ENCODE measurements around the gene SERPINH1. TPM values are rescaled to one million over a fixed set of nuclear protein-coding genes. Genes with fewer than 3 reads are reported as not detected.

The SERPINH1 gene
- total RNA-seq, 1 experiment from 2014 or later, result 141 TPM

DNA sequence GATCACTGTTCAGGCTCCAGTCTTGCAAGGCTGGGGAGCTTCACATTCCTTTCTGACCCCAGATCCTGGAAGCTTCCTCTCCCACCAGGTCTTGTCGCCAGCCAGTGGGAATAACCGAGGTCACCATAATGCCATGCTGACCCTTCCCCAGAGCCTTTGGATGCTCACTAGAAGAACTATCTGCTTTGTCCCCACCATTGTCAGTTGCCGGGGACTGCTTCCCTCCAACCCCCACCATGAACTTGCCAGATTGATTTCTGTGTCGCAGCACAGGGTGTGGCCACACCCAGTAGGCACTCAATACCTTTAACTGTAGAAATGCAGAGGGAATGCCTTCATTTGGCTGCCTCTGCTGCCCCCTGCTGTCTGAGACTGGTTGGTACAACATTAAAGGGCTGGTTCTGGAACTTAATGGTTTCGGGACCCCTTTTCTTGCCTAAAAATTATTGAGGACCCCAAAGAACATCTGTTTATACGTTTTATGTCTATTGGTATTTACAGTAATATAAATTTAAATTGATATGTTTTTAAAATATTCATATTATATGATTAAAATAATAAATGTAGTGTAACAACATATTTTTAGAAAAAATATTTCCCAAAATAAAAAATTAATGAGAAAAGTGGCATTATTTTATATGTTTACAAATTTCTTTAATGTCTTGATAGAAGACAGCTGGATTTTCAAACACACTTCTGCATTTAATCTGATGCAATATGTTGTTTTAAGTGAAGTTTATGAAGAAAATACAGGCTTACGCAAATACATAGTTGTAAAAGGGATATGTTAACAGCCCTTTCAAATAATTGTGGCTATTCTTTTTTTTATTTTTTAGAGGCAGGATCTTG lies 29.6 kb upstream of the SERPINH1 start:
- peak; percentile 95 for DNase-seq (ENCODE audit: low spot score)

DNA sequence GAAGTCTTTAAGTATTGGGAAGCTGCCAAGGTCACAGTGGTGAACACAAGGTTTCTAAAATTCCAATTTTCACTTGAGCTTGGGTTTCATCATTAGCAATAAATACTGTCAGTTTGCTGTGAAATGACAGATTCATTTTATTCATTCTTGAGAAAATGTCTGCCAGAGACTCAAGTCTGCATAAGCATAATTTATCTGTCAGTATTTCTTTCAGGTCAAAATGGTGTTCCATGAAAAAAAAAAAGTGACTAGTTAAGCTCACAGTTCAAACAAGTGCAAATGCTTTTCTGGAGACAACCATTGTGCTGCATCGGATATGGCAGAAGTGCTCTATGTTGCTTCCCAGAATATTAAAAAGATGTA lies 28.2 kb upstream of the SERPINH1 start:
- no peak for DNase-seq (ENCODE audit: low spot score)

DNA sequence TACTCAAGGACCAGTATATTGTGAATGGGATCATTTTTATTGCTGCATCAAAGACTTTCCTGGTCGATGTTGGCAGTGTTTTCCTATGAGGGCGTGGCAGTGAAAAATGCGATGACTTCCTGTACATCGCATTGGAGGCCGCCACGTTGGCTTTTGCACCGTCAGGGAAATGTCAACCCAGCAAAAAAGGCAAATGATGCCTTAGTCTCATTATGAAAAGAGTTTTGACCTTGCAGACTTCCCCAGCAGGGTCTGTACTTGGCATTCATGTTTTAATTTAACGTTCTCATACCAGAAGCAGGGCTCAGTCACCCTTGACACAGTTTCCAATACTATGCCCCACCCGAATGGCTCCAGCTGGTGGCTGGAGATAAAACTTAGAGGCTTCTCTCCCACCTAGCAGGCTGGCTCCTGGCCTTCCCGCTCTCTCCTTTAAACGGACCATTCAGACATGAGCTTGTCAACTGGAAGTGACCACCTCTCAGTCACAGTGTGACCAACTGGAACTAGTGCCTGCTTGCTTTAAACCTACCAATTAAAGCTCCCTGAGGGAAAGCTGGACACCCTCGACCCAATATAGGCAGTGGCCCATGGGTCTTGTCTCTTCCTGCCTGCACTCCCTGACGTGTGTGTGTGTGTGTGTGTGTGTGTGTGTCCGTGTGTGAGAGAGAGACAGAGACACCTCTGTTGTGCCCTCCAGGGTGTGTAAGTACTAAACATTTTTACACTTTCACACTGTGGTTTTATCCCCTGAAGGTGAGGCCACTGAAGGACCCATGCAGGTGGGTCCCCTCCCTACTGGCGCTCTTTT lies 27.6 kb upstream of the SERPINH1 start:
- peak; percentile 81 for DNase-seq (ENCODE audit: low spot score)

DNA sequence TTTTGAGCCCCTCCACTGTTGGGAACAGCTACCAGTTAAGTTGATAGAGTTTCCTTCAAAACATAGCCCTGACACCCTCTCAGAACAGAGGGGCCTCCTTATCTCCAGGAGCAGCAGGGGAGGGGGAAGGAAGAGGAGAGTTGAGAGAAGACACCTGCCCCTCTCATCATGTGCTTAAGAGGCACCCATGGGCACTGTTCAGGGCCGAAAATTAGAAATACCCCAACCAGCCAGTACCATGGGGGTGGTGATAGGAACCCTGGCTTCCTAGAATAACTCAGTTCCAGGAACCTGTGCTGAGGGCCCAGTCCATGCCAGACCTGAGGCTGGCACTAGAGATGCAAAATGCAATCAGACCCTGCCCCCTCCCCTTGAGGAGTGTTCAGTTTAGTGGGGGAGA lies 27.0 kb upstream of the SERPINH1 start:
- DNase-seq (ENCODE audit: low spot score), result no peak

DNA sequence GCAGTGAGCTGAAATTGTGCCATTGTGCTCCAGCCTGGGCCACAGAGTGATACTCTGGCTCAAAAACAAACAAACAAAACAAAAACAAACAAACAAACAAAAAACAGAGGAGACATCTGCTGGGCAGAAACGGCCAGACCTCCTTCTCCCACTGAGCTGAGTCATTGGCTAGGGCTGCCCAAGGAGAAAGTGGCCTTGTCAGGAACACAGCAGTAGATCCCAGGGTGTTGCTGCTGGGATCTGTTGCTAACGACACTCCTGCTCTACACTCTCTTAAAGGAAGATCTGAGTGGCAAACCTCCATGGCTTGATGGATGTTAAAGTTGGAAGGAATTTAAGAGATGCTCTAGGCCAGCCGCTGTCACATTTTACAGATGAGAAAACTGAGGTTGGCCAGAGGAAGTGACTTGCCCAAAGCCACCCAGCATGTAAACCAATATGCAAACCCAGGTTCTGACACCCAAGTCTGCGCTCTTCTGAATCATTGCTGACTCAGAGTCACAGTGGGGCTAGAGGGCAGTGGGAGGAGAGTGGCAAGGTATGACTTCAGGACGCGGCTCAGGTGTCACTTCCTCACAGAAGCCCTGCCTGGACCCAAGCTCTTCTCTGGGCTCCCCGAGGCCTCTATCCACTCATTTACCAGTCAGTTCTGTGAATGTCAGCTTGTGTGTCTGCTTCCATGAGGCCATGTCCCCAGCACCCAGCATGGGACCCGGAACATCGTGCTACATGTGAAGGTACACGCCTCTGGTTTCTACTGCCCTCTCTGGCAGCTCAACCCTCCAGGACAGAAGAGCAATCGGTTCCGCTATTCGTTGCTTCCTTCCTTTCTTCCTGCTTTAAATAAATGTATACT lies 25.0 kb upstream of the SERPINH1 start:
- DNase-seq (ENCODE audit: low spot score), result peak; percentile 69

DNA sequence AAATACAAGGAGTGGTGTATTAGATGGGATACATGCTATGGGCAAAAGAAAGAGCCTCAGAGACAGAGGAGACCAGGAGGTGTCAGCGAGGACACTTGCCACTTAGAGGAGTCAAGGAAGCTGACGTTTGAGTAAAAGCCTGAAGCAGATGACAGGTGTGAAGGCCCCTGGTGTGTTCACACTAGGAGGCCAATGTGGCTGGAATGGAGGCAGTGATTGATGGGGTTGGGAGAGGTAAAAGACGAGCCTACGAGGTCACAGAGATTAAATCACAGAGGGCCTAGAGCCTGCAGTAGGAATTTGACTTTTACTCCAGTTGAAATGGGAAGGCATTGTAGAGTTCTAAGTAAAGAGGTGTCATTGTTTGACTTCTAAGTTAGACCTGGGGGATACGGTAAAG lies 24.3 kb upstream of the SERPINH1 start:
- DNase-seq (ENCODE audit: low spot score), result no peak

DNA sequence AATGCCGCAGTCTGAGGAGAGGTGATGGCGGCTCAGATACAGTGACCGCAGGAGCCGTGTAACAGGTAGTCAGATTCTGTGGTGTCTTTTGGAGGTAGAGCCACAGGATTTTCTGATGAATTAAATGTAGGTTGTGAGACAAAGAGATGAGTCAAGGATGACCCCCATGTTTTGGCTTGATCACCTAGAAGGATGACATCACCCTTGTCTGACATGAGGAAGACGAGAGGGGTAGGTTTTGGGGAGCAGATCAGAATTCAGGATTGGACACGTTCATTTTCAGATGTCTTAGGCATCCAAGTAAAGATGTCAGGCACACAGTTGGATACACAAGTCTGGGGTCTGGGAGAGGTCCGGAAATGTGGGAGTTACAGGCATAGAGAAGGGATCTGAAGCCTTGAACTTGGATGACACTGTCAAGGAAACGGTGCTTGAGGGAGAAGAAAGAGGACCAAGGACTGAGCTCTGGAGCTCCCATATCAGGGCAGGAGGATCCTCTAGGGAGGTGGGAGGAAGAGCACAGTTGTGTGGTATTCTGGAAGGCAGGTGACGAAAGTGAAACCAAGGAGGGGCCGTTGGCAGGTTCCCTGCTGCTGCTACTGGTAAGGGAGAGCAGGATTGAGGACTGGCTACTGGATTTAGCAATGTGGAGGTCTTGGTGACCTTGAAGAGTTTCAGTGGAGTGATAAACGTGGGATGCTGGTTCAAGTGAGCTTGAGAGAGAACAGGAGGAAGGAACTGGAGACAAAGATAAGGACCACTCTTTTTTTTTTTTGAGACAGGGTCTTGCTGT lies 23.7 kb upstream of the SERPINH1 start:
- DNase-seq (ENCODE audit: low spot score), result no peak

DNA sequence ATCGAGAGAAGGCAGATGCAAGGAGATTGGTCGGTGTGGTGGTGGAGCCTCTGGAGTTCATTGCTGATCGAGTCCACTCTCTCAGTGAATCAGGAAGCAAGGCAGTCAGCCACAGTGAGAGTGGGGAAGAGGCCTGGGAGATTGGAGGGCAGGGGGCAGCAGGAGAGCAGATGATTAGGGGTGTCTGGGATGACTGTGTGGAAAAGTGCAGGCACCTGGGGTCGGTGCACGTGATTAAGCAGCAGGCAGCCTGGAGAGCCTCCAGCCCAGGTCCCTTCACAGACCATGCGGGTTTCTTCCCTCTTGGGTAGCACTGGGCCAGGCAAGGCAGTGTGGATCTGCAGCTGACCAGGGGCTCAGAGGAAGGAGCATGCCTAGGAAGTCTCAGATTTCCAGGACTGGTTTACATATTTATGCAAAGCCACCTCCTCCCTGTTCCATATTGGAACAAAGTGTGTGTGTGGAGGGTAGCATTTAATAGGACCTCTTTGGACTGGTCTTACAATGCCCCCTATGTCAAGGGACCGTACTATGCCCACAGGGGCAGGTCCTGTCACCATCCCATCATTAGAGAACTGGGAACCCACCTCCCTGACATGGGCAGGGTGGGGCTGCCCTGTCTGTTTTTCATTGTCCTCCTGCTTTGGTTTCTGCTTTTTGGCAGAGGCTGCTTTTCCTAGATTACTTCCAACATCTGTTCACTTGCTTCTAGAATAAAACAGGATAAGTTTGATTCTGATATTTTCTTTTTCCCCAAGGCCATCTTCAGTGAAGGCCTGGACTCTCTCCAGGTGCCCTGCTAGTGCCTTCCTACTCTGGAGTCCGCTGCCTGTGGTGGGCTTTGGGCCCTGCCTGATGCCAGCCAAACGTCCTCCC lies 22.4 kb upstream of the SERPINH1 start:
- DNase-seq (ENCODE audit: low spot score), result no peak

DNA sequence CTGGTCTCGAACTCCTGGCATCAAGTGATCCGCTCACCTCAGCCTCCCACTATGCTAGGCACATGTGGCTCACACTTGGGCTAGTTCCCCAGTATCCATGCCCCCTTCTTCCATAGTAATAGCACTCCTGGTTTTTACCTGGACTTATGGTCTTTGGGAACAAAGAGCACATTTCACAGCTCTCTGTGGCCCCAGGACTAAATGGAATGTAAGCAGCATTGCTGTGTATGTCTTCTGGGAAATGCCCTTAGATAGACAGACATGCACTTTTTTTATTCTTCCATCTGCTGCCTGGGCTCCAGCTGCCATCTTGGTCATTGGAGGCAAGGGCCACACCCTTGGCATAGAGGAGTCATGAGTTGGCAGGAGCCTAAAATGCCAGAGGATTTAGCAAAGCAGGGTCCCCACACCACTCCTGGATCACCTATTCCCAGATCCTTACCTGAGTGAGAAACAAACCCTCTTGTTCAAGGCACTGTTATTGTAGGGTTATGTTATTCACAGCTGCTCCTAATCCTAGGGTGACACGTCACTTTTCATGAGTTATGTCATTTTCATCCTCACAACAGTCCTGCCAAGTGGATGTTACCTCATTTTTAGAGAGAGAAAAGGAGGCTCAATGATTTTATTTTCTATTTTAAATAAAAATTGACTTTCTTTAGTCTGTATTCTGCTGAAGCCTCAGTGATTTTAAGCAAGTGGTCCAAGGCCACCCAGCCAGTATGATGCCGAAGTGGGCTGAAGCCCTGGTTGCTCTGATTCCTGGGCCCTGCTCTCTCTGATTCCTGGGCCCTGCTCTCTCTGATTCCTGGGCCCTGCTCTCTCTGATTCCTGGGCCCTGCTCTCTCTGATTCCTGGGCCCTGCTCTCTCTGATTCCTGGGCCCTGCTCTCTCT lies 20.6 kb upstream of the SERPINH1 start:
- no peak for DNase-seq (ENCODE audit: low spot score)

DNA sequence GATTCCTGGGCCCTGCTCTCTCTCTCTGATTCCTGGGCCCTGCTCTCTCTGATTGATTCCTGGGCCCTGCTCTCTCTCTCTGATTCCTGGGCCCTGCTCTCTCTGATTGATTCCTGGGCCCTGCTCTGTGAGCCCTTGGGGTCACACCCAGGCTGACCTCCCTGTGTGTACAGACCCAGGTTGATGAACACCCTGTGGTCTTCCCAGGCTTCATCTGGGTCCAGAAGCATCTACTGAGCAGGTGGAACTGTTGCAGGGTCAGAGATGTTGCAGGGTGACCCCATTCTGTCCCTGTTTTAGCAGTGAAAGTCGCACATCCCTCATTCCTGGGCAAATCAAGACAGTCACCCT lies 20.0 kb upstream of the SERPINH1 start:
- no peak for DNase-seq (ENCODE audit: low spot score)

DNA sequence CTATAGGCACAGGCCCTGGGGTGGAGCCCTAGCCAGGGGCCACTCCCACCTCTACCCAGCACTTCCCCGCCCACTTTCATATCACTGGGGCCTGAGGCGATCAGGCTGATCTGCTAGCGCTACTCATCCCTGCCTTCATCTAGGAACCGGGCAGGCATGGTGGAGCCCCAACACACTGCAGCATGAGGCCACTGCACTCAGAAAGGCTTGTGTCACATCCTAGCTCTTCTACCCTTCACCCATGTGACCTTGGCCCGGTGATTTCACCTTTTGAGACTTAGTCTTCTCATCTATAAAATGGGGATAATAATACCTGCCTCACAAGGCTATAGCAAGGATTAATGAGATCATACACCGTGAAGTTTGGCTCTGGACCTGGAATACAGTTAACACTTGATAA lies 18.2 kb upstream of the SERPINH1 start:
- no peak for DNase-seq (ENCODE audit: low spot score)

DNA sequence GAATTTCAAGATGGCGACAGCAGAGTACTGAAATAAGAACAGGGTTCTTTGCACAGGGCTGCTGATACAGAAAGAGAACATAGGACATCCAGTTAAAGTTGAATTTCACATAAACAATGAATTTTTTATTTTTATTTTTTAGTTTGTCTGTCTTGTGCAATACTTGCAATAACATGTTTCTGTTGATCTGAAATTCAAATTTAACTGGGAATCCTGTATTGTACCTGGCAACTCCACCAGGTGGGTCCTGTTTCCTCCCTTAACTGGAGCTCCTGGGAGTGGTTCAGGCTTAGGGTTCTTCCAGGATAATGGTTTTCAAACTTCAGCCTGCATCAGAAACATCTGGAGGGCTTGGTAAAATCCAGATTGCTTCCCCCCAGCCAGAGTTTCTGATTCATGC lies 14.9 kb upstream of the SERPINH1 start:
- no peak for DNase-seq (ENCODE audit: low spot score)

DNA sequence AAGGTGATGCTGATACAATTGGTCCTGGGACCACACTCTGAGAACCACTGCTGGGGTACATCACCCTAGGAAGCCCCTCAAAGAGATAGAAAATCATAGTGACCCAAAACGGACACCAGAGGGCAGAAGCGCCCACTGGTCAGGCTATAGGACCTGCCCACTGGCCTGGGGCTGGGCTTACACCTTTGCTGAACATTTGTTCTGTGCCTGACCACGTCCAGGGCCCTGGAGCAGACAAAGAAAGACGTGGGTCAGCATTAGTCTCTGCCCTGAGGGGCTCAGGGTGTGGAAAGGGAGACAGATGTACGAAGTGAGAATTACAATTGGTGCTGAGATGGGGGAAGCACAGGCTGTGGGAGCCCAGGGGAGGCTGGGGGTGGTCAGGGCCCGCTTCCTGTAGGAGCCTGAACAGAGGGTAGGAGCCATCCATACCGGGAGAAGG lies 14.4 kb upstream of the SERPINH1 start:
- DNase-seq (ENCODE audit: low spot score), result peak; percentile 84

DNA sequence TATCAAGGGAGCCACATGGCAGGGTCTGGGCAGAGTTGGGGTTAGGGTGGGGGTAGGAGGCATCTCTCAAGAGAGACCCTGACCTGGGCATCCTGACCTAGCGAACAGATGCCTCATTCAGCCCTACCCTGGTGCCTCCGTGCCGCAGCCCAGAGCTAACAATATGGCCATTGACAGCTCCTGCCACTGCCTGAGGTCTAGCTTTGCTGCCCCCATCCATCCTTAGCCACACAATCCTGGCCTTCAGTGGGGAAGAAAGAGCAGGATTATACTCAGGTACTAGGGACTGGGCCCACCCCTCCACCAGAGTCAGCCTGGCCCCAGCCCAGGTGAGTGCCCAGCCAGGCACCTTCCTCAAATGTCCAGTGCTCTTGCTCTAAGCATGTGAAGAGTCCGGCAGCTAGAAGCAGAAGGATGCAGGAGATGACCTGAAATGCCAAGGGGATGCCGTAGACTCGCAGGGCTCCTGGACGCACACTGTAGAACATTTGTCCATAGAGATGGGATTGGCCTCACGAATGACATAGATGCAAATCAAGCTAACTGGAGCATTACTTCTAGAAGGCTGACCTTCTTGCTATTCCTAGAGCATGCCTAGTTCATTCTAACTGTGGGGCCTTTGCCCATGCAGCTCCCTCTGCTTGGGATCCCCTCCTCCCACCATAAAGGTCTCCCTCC lies 13.3 kb upstream of the SERPINH1 start:
- DNase-seq (ENCODE audit: low spot score), result no peak

DNA sequence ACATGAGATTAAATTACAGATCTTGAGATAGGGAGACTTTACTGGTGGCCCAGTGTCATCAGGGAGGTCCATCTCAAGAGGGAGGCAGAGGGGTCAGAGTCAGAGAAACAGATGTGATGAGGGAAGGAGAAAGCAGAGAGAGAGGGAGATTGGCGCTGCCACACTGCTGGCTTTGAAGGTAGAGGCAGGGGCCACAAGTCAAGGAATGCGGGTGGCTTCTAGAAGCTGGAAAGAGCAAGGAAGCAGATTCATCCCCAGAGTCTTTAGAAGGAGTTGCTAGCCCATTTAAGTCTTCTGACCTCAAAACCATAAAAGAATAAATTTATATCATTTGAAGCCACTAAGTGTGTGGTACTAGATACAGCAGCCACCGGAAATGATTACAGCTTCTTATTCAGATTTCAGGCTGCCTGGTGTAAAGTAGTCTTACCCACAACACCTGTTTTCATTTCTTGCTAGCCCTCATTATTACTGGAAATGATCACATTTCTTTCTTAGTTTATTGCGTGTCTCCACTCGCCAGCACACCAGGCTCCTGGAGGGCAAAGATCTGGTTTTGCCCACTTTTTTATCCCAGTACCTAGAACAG lies 12.6 kb upstream of the SERPINH1 start:
- DNase-seq (ENCODE audit: low spot score), result no peak

DNA sequence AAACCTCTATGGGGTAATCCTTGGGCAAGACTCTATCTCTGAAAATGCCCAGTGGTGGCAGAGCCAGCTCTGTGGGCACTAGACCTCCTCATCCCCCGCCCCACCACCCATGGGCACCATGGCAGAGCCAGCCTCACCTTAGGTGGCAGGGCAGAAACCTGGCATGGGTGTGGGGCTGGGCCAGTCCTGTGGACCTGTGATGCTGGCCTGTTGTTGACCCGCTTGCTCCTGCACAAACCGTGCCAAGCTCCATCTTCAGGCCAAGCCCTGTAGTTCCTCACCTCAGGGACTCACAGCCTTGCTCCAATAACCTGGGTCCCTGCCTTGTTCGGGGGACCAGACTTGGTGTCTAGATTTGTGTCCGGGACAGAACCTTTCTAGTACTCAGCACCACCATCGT lies 8.9 kb upstream of the SERPINH1 start:
- no peak for DNase-seq (ENCODE audit: low spot score)

DNA sequence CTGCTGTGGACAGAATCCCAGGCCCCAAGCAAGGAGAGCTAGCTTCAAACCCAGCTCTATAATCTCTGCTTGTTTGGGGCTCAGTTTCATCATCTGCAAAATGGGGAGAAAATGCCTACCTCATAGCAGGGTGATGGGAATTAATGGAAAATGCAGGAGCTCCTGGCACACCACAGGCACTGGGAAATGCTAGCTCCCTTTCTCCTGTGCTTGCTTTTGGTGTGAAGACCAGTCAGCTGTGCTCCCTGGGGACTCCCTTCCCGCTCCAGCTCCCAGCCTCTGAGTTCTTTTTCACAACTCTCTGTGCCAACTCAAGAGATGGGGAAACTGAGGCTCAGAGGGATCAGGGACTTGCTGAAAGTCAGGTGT lies 8.2 kb upstream of the SERPINH1 start:
- no peak for DNase-seq (ENCODE audit: low spot score)

Measured in HT-29 (cell line).